Measurements from ENCODE around the gene PRKCE.

Gene PRKCE

GRCh38 chr2:45763255-45763654 is 111.8 kb downstream of the PRKCE start:
- Histone ChIP-seq H3K4me1 (ENCODE audit: control insufficient read depth, insufficient read depth, low read length) (no peaks in the 10 kb centered on the region), H3K27ac (ENCODE audit: insufficient read depth, low read depth, low read length, poor library complexity, severe bottlenecking) (no peak overlapping the region), H3K27me3 (ENCODE audit: control insufficient read depth, insufficient read depth, low read length, poor library complexity, severe bottlenecking) (no peaks in the 10 kb centered on the region), H3K9me3 (ENCODE audit: control insufficient read depth, low read length) (no peaks in the 10 kb centered on the region), H3K36me3 (ENCODE audit: control insufficient read depth, insufficient read depth, low read length) (no peaks in the 10 kb centered on the region), H3K4me3 (ENCODE audit: insufficient read depth, low read depth, low read length) (no peak overlapping the region)
- 94 to 97% methylated on average over 2 of the region's 2 CpGs for WGBS, 2 experiments

GRCh38 chr2:45763797-45764196 is 112.3 kb downstream of the PRKCE start:
- no peaks in the 10 kb centered on the region for H3K27me3 ChIP-seq (ENCODE audit: control insufficient read depth, insufficient read depth, low read length, poor library complexity, severe bottlenecking)
- no peak overlapping the region for H3K27ac ChIP-seq (ENCODE audit: insufficient read depth, low read depth, low read length, poor library complexity, severe bottlenecking)
- H3K36me3 ChIP-seq (ENCODE audit: control insufficient read depth, insufficient read depth, low read length): no peaks in the 10 kb centered on the region
- no peaks in the 10 kb centered on the region for H3K9me3 ChIP-seq (ENCODE audit: control insufficient read depth, low read length)
- 90 to 91% methylated on average over 4 to 5 of the region's 5 CpGs for WGBS, 2 experiments
- no peaks in the 10 kb centered on the region for H3K4me1 ChIP-seq (ENCODE audit: control insufficient read depth, insufficient read depth, low read length)
- H3K4me3 ChIP-seq (ENCODE audit: insufficient read depth, low read depth, low read length): no peak overlapping the region

- 82 to 84% methylated on average over 8 of the region's 8 CpGs for WGBS, 2 experiments
Observed at GRCh38 chr2:45765007-45765727, 113.7 kb downstream of the PRKCE start.

GRCh38 chr2:45765728-45766254 is 114.3 kb downstream of the PRKCE start:
- no peak overlapping the region for H3K27ac ChIP-seq (ENCODE audit: insufficient read depth, low read depth, low read length, poor library complexity, severe bottlenecking)
- H3K27me3 ChIP-seq (ENCODE audit: control insufficient read depth, insufficient read depth, low read length, poor library complexity, severe bottlenecking): no peaks in the 10 kb centered on the region
- no peak overlapping the region for H3K4me3 ChIP-seq (ENCODE audit: insufficient read depth, low read depth, low read length)
- H3K36me3 ChIP-seq (ENCODE audit: control insufficient read depth, insufficient read depth, low read length): no peaks in the 10 kb centered on the region
- no peaks in the 10 kb centered on the region for H3K9me3 ChIP-seq (ENCODE audit: control insufficient read depth, low read length)
- WGBS, 2 experiments: 94% methylated on average over 5 of the region's 5 CpGs
- H3K4me1 ChIP-seq (ENCODE audit: control insufficient read depth, insufficient read depth, low read length): peaks cover 6% of the 10 kb centered on the region

More at GRCh38 chr2:45765007-45765727, 113.7 kb downstream of the PRKCE start:
- Histone ChIP-seq H3K4me3 (ENCODE audit: insufficient read depth, low read depth, low read length) (no peak overlapping the region), H3K4me1 (ENCODE audit: control insufficient read depth, insufficient read depth, low read length) (no peaks in the 10 kb centered on the region), H3K27me3 (ENCODE audit: control insufficient read depth, insufficient read depth, low read length, poor library complexity, severe bottlenecking) (no peaks in the 10 kb centered on the region), H3K9me3 (ENCODE audit: control insufficient read depth, low read length) (no peaks in the 10 kb centered on the region), H3K36me3 (ENCODE audit: control insufficient read depth, insufficient read depth, low read length) (no peaks in the 10 kb centered on the region), H3K27ac (ENCODE audit: insufficient read depth, low read depth, low read length, poor library complexity, severe bottlenecking) (no peak overlapping the region)

DNA sequence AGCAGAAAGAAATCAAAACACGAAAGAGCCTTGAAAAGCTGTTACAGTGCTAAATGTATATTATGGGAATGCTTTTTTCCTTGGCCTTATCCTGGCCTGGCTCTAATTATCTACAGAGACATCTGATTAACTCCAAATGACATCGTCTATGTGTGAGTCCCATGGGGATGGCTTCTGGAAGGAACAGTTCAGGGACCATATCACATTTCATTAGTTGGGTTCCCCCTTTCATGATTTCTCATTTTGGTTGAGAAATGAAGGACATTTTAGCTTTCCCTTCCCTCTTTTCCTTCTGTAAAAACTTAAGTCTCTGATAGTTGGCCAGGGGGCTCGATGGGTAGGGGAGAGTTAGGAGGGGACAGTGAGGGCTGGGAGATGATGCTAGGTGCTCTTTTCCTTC is 116.7 kb downstream of the PRKCE start:
- Histone ChIP-seq H3K4me3 (ENCODE audit: insufficient read depth, low read depth, low read length) (no peak overlapping the region), H3K27me3 (ENCODE audit: control insufficient read depth, insufficient read depth, low read length, poor library complexity, severe bottlenecking) (no peaks in the 10 kb centered on the region), H3K9me3 (ENCODE audit: control insufficient read depth, low read length) (no peaks in the 10 kb centered on the region), H3K4me1 (ENCODE audit: control insufficient read depth, insufficient read depth, low read length) (peaks cover 17% of the 10 kb centered on the region), H3K27ac (ENCODE audit: insufficient read depth, low read depth, low read length, poor library complexity, severe bottlenecking) (no peak overlapping the region), H3K36me3 (ENCODE audit: control insufficient read depth, insufficient read depth, low read length) (no peaks in the 10 kb centered on the region)
- WGBS, 2 experiments: 94% methylated on average over 3 of the region's 3 CpGs

GRCh38 chr2:45769056-45769455 is 117.6 kb downstream of the PRKCE start:
- Histone ChIP-seq H3K9me3 (ENCODE audit: control insufficient read depth, low read length) (no peaks in the 10 kb centered on the region), H3K36me3 (ENCODE audit: control insufficient read depth, insufficient read depth, low read length) (no peaks in the 10 kb centered on the region), H3K27ac (ENCODE audit: insufficient read depth, low read depth, low read length, poor library complexity, severe bottlenecking) (no peak overlapping the region), H3K27me3 (ENCODE audit: control insufficient read depth, insufficient read depth, low read length, poor library complexity, severe bottlenecking) (no peaks in the 10 kb centered on the region), H3K4me3 (ENCODE audit: insufficient read depth, low read depth, low read length) (no peak overlapping the region), H3K4me1 (ENCODE audit: control insufficient read depth, insufficient read depth, low read length) (peaks cover 17% of the 10 kb centered on the region)
- WGBS, 2 experiments: 86 to 90% methylated on average over 2 of the region's 2 CpGs

- no peaks in the 10 kb centered on the region for H3K9me3 ChIP-seq (ENCODE audit: control insufficient read depth, low read length)
- no peak overlapping the region for H3K27ac ChIP-seq (ENCODE audit: insufficient read depth, low read depth, low read length, poor library complexity, severe bottlenecking)
- no peaks in the 10 kb centered on the region for H3K27me3 ChIP-seq (ENCODE audit: control insufficient read depth, insufficient read depth, low read length, poor library complexity, severe bottlenecking)
- H3K4me3 ChIP-seq (ENCODE audit: insufficient read depth, low read depth, low read length): no peak overlapping the region
- no peaks in the 10 kb centered on the region for H3K36me3 ChIP-seq (ENCODE audit: control insufficient read depth, insufficient read depth, low read length)
- WGBS, 2 experiments: 92 to 95% methylated on average over 15 of the region's 15 CpGs
- peaks cover 17% of the 10 kb centered on the region for H3K4me1 ChIP-seq (ENCODE audit: control insufficient read depth, insufficient read depth, low read length)
Observed at GRCh38 chr2:45769854-45770576, 118.5 kb downstream of the PRKCE start.

- Histone ChIP-seq H3K9me3 (ENCODE audit: control insufficient read depth, low read length) (no peaks in the 10 kb centered on the region), H3K27ac (ENCODE audit: insufficient read depth, low read depth, low read length, poor library complexity, severe bottlenecking) (peak overlapping the region; percentile 36), H3K27me3 (ENCODE audit: control insufficient read depth, insufficient read depth, low read length, poor library complexity, severe bottlenecking) (no peaks in the 10 kb centered on the region), H3K4me3 (ENCODE audit: insufficient read depth, low read depth, low read length) (no peak overlapping the region), H3K4me1 (ENCODE audit: control insufficient read depth, insufficient read depth, low read length) (peaks cover 17% of the 10 kb centered on the region), H3K36me3 (ENCODE audit: control insufficient read depth, insufficient read depth, low read length) (no peaks in the 10 kb centered on the region)
- 75% methylated on average over 1 of the region's 1 CpG for WGBS, 2 experiments
Observed at GRCh38 chr2:45770811-45771210, 119.3 kb downstream of the PRKCE start.

GRCh38 chr2:45771261-45771660 is 119.8 kb downstream of the PRKCE start:
- 29 to 37% methylated on average over 10 of the region's 10 CpGs for WGBS, 2 experiments
- no peaks in the 10 kb centered on the region for H3K36me3 ChIP-seq (ENCODE audit: control insufficient read depth, insufficient read depth, low read length)
- H3K27ac ChIP-seq (ENCODE audit: insufficient read depth, low read depth, low read length, poor library complexity, severe bottlenecking): peak overlapping the region; percentile 44
- H3K27me3 ChIP-seq (ENCODE audit: control insufficient read depth, insufficient read depth, low read length, poor library complexity, severe bottlenecking): no peaks in the 10 kb centered on the region
- H3K4me3 ChIP-seq (ENCODE audit: insufficient read depth, low read depth, low read length): no peak overlapping the region
- H3K4me1 ChIP-seq (ENCODE audit: control insufficient read depth, insufficient read depth, low read length): peaks cover 17% of the 10 kb centered on the region
- no peaks in the 10 kb centered on the region for H3K9me3 ChIP-seq (ENCODE audit: control insufficient read depth, low read length)

- no peaks in the 10 kb centered on the region for H3K27me3 ChIP-seq (ENCODE audit: control insufficient read depth, insufficient read depth, low read length, poor library complexity, severe bottlenecking)
- no peak overlapping the region for H3K27ac ChIP-seq (ENCODE audit: insufficient read depth, low read depth, low read length, poor library complexity, severe bottlenecking)
- 46 to 50% methylated on average over 2 of the region's 2 CpGs for WGBS, 2 experiments
- no peak overlapping the region for H3K4me3 ChIP-seq (ENCODE audit: insufficient read depth, low read depth, low read length)
- peaks cover 17% of the 10 kb centered on the region for H3K4me1 ChIP-seq (ENCODE audit: control insufficient read depth, insufficient read depth, low read length)
- no peaks in the 10 kb centered on the region for H3K9me3 ChIP-seq (ENCODE audit: control insufficient read depth, low read length)
- no peaks in the 10 kb centered on the region for H3K36me3 ChIP-seq (ENCODE audit: control insufficient read depth, insufficient read depth, low read length)
Observed at GRCh38 chr2:45772038-45772437, 120.6 kb downstream of the PRKCE start.

Data from ectodermal cell (in vitro differentiated cells).